NCI-H2029 (cell line): ENCODE results near the gene SERPINA4.

ENCODE experiments used
- DNase-seq: peaks from one replicate; lab custom pipeline; 2025; lab: John Stamatoyannopoulos, UW

SERPINA4 gene

DNA sequence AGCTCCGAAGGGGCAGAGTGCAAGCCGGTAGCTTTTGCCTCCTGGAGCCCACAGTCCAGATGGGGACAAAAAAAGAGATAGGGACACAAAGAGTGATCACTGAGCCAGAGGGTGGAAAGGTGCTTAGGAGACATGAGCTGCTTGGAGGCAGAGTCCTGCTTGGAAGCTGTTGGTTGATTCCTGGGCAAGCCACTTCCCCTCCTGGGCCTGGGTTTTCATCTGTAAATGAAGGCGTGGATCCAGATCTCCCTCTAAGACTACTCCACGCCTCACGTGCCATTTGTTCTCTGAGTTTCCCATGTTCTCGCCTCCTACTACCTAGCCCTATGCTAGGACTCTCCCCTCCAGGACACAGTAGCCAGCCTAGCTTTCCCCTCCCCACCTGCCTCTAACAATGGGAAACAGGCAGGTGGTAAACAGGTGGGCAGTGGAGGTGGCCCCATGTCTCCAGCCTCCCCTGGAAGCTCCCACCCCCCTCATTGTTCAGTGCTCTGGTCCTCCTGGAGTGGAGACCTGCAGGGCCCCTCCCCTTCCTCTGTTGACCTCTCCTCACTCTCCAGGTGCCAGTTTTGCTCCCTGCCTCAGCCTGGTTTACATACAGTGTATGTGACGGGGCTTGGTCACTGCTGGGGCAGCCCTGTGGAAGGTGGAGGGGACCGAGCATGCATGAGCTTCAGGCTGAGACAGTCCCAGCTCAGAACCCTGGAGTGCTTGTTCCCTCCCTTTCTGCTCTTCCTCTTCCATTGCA lies 54.8 kb downstream of the SERPINA4 start:
- no peak for DNase-seq

DNA sequence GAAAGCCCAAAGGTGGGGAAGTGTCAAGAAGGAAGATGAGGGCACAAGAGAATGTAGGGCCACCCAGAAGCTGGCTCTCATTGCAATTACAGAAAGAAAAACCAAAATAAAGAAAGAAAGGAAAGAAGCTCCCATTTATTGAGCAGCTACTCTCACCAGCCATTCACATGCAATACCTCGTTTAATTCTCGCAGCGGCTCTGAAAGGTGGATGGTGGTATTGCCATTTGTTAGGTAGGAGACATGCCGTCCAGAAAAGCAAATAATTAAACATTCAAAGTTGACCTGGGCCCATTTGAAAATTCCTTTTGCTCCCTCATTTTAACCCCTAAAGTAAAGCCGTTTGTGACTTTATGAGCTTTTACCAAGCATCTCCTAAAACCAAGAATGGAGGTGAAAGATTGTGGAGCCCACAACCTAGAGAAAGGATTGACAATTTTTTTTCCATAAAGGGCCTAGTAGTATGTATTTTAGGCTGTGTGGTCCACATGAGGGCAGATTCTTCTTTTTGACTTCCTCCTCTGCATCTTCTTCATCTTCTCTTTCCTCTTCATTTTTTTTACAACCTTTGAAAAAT lies 56.2 kb downstream of the SERPINA4 start:
- no peak for DNase-seq

- DNase-seq = no peak
Measured at GRCh38 chr14:94617988-94618822, 57.0 kb downstream of the SERPINA4 start.

GRCh38 chr14:94619297-94619696 lies 58.1 kb downstream of the SERPINA4 start:
- DNase-seq = no peak
